Posterior cingulate gyrus (tissue), 11 donors: ENCODE data around the gene ABLIM3.

Experiments used
- DNase-seq, 10 donors: peaks; one replicate each; pipeline versions ENCODE4 v3.0.0 to v3.0.0-alpha.2; 2020 to 2021; ENCODE audit warnings: mixed read lengths in 3 of 10
- intact Hi-C: fragments of 100-400 bp; cut with DNase I; formaldehyde crosslinking; loops from one replicate; pipeline ENCODE4 v1.15.1; 2023

ABLIM3 gene

GRCh38 chr5:149297340-149298025 is 156.2 kb downstream of the ABLIM3 start:
- intact Hi-C loops = no loop called here
- no peak for DNase-seq

GRCh38 chr5:149298163-149298562 is 156.9 kb downstream of the ABLIM3 start:
- intact Hi-C loops = no loop called here
- DNase-seq = no peak

- DNase-seq = no peak
- intact Hi-C loops = no loop called here
Measured at GRCh38 chr5:149298842-149299404, 157.6 kb downstream of the ABLIM3 start.

GRCh38 chr5:149299451-149300054 is 158.3 kb downstream of the ABLIM3 start:
- DNase-seq = no peak
- intact Hi-C loops = no loop called here

- no peak for DNase-seq
- intact Hi-C loops = no loop called here
Measured at GRCh38 chr5:149300441-149300840, 159.1 kb downstream of the ABLIM3 start.

GRCh38 chr5:149301049-149301743 is 159.9 kb downstream of the ABLIM3 start:
- DNase-seq = no peak
- intact Hi-C loops = no loop called here

- intact Hi-C loops = no loop called here
- no peak for DNase-seq
Measured at GRCh38 chr5:149301744-149302380, 160.6 kb downstream of the ABLIM3 start.

- intact Hi-C loops = no loop called here
- no peak for DNase-seq
Measured at GRCh38 chr5:149302641-149303040, 161.3 kb downstream of the ABLIM3 start.

GRCh38 chr5:149303210-149303609 is 161.9 kb downstream of the ABLIM3 start:
- DNase-seq = no peak
- intact Hi-C loops = no loop called here

GRCh38 chr5:149304195-149305078 is 163.1 kb downstream of the ABLIM3 start:
- DNase-seq = no peak
- intact Hi-C loops = no loop called here

GRCh38 chr5:149309354-149309753 is 168.1 kb downstream of the ABLIM3 start:
- no peak for DNase-seq
- intact Hi-C loops = no loop called here
